A673 (cell line): Measurements from ENCODE around the gene CPNE8.

Source experiments
- CTCF ChIP-seq: fragments of 300-800, 200-600 bp; sonication (generic); conservative IDR thresholded peaks from 2 replicates; pipeline ENCODE4 v1.5.1; 2017; ENCODE audit warnings: low read depth, mild to moderate bottlenecking, antibody characterized with exemption, low read length, moderate library complexity, mixed read lengths
- EZH2 ChIP-seq: fragments of 200-600 bp; sonication (generic); IDR thresholded peaks from 2 replicates; pipeline ENCODE4 v1.6.1; 2017; ENCODE audit warnings: borderline replicate concordance, low read depth, mild to moderate bottlenecking, mixed read lengths, antibody characterized with exemption, low read length; ENCODE audit not compliant: poor library complexity, severe bottlenecking

GRCh38 chr12:38629064-38629463, 276.3 kb downstream of the CPNE8 start:
- no peak for TF ChIP-seq CTCF
- TF ChIP-seq EZH2 = no peak
